GM12892 (cell line): Measurements from ENCODE around the gene PLBD1.

Experiments
- POLR2A ChIP-seq: IDR thresholded peaks from 2 replicates; pipeline ENCODE4 v1.6.1; 2011; ENCODE audit warnings: low read depth, low read length, control low read depth
- POLR2AphosphoS5 ChIP-seq: IDR thresholded peaks from 2 replicates; pipeline ENCODE4 v1.6.1; 2011; ENCODE audit warnings: low read depth, low read length, control low read depth
- TAF1 ChIP-seq: IDR thresholded peaks from 2 replicates; pipeline ENCODE4 v1.6.1; 2011; ENCODE audit warnings: low read depth, mild to moderate bottlenecking, control low read depth, low read length, borderline replicate concordance

GRCh38 chr12:14558473-14558959 is 9.2 kb downstream of the PLBD1 start:
- no peak for TF ChIP-seq POLR2A
- TF ChIP-seq POLR2AphosphoS5, result no peak
- TF ChIP-seq TAF1, result no peak
